ENCODE results near the gene ZFHX3.

GRCh38 chr16:72946474-72947194, 101.3 kb downstream of the ZFHX3 start:
- TF ChIP-seq CEBPB (IDR thresholded peaks at IDR 0.05) (no peak), ZBTB7A (IDR thresholded peaks at IDR 0.05; ENCODE audit: low read depth) (no peak), EP300 (IDR thresholded peaks at IDR 0.05; ENCODE audit: borderline replicate concordance) (no peak), TAF1 (IDR thresholded peaks at IDR 0.05; ENCODE audit: low read depth) (no peak), TEAD4 (IDR thresholded peaks at IDR 0.05) (no peak), REST (IDR thresholded peaks at IDR 0.05; ENCODE audit: low read depth) (no peak), NFIC (IDR thresholded peaks at IDR 0.05) (no peak)
